GM23248 (cell line): ENCODE measurements around the gene TNFRSF18.

Source experiments
- EZH2 ChIP-seq: fragments of 200-600 bp; sonication (generic); IDR thresholded peaks from 2 replicates; pipeline ENCODE4 v1.6.1; 2018; ENCODE audit warnings: antibody characterized with exemption, mild to moderate bottlenecking; ENCODE audit not compliant: insufficient read depth, poor library complexity, severe bottlenecking
- EZH2phosphoT487 ChIP-seq: fragments of 200-600 bp; sonication (generic); IDR thresholded peaks from 2 replicates; pipeline ENCODE4 v1.6.1; 2018; ENCODE audit warnings: antibody characterized with exemption, moderate library complexity, mild to moderate bottlenecking, low read depth; ENCODE audit not compliant: insufficient read depth

GRCh38 chr1:1155258-1155657 lies 51.1 kb downstream of the TNFRSF18 start:
- TF ChIP-seq EZH2 (no peak), EZH2phosphoT487 (no peak)
